Stomach (tissue), 9 donors: ENCODE data around the gene BOLA2B. TPM values are rescaled to one million over a fixed set of nuclear protein-coding genes. Genes with fewer than 3 reads are reported as not detected.
"Not testable (repeated sequence)": the region's sequence is repeated elsewhere in the genome, so short reads cannot be mapped to it uniquely, and the experiment has no call there.

Experiments used
- DNase-seq, 2 donors: peaks; one replicate each; pipeline versions ENCODE4 v3.0.0 to v3.0.0-alpha.2; 2013 to 2019
- H3K27ac ChIP-seq, 5 donors: fragments of 200-600 bp in 4 of 5; sonication (generic) in 4 of 5; one replicate each; pipeline ENCODE4 v1.5.1; 2013 to 2019; ENCODE audit warnings: mild to moderate bottlenecking in 1 of 5, moderate library complexity in 1 of 5
- H3K27me3 ChIP-seq, 3 donors: fragments of 200-600 bp; sonication (generic); one replicate each; pipeline ENCODE4 v1.5.1; 2017 to 2019; ENCODE audit warnings: mixed run types in 1 of 3
- H3K36me3 ChIP-seq, 4 donors: fragments of 200-600 bp; sonication (generic); 1 replicate in 3 of 4; 2 replicates in 1 of 4; pipeline ENCODE4 v1.5.1; 2016 to 2019
- H3K4me1 ChIP-seq, 4 donors: fragments of 200-600 bp; sonication (generic); one replicate each; pipeline ENCODE4 v1.5.1; 2016 to 2019
- H3K4me3 ChIP-seq, 4 donors: fragments of 200-600 bp; sonication (generic) in 3 of 4; one replicate each; pipeline ENCODE4 v1.5.1; 2016 to 2019; ENCODE audit warnings: mild to moderate bottlenecking in 1 of 4
- H3K9me3 ChIP-seq, 4 donors: fragments of 200-600 bp; sonication (generic); one replicate each; pipeline ENCODE4 v1.5.1; 2016 to 2019
- CTCF ChIP-seq, 7 experiments: fragments of 450-650 bp in 4 of 7; fragments of 200-600 bp in 3 of 7; sonication (generic) in 3 of 7; IDR thresholded peaks; one replicate each; pipeline ENCODE4 v1.5.1; 2016 to 2019; ENCODE audit warnings: antibody characterized with exemption in 7 of 7, control low read depth in 2 of 7, mild to moderate bottlenecking in 1 of 7
- EP300 ChIP-seq: sonication (generic); formaldehyde crosslinking; IDR thresholded peaks from one replicate; pipeline ENCODE4 v1.6.1; 2017; ENCODE audit warnings: antibody characterized with exemption
- POLR2A ChIP-seq, 4 donors: fragments of 450-650 bp; IDR thresholded peaks; one replicate each; pipeline ENCODE4 v1.6.1; 2016; ENCODE audit warnings: antibody characterized with exemption in 4 of 4, control low read depth in 2 of 4, mild to moderate bottlenecking in 1 of 4, moderate library complexity in 1 of 4
- POLR2AphosphoS5 ChIP-seq, 3 donors: sonication (generic); formaldehyde crosslinking; IDR thresholded peaks; one replicate each; pipeline ENCODE4 v1.6.1; 2016; ENCODE audit warnings: antibody characterized with exemption in 3 of 3
- WGBS, 5 donors: extraction: QIAGEN DNeasy Blood & Tissue Kit in 3 of 5; methylation state at CpG; one replicate each; pipeline versions ENCODE4 v1.1.5 to v1.1.7; 2013 to 2018; 5-methylcytosine and 5-hydroxymethylcytosine counted together
- intact Hi-C: fragments of 100-400 bp; cut with DNase I; formaldehyde crosslinking; loops from one replicate; pipeline ENCODE4 v1.15.1; 2023; ENCODE audit warnings: low total_unique reads
- polyA plus RNA-seq, 3 donors: library from polyadenylated mRNA; stranded (reverse); fragments of 200-250 nt; gene quantifications; one replicate each; pipeline ENCODE4 v1.2.3, GENCODE V29; 2013
- total RNA-seq, 5 donors: library from RNA; depleted of rRNA; stranded (reverse); fragments of >200 nt; gene quantifications; one replicate each; pipeline versions ENCODE4 v1.1.0 to v1.2.3, GENCODE V29; 2014 to 2016
- donor health status: healthy with polysubstance abuse.
- donor health status: Bipolar disorder and iron deficiency.
- donor health status: healthy.

BOLA2B gene
- total and polyA plus RNA-seq, 8 donors = 21.3 to 415 (median 281) TPM; not detected in 1

- intact Hi-C loops = no loop called here
- WGBS, 5 donors = 95 to 98% (median 96%) methylated on average over 4 of the region's 4 CpGs
- H3K4me3 ChIP-seq = no peak overlapping the region
These were observed 14.3 kb downstream of the BOLA2B start for GRCh38 chr16:30179195-30179594.

GRCh38 chr16:30176876-30177275 is 16.6 kb downstream of the BOLA2B start:
- DNase-seq, H3K4me3 ChIP-seq, H3K4me1 ChIP-seq, intact Hi-C loops, H3K36me3 ChIP-seq, H3K27ac ChIP-seq, H3K27me3 ChIP-seq, H3K9me3 ChIP-seq: not testable (repeated sequence)
- WGBS, 5 donors = 81 to 93% (median 90%) methylated on average over 6 of the region's 6 CpGs

More at GRCh38 chr16:30179195-30179594, 14.3 kb downstream of the BOLA2B start:
- H3K9me3 ChIP-seq = no peaks in the 10 kb centered on the region
- no peak for DNase-seq
- H3K36me3 ChIP-seq = no peaks in the 10 kb centered on the region
- H3K4me1 ChIP-seq = peaks cover 7 to 23% (median 16%) of the 10 kb centered on the region in 4 donors
- TF ChIP-seq CTCF (IDR thresholded peaks at IDR 0.05) (no peak), EP300 (no peak), POLR2AphosphoS5 (IDR thresholded peaks at IDR 0.05) (no peak), POLR2A (IDR thresholded peaks at IDR 0.05) (no peak)
- H3K27ac ChIP-seq = no peak overlapping the region
- no peaks in the 10 kb centered on the region for H3K27me3 ChIP-seq

- no peak overlapping the region for H3K4me3 ChIP-seq
- no peaks in the 10 kb centered on the region for H3K9me3 ChIP-seq
- TF ChIP-seq POLR2AphosphoS5 (IDR thresholded peaks at IDR 0.05) (no peak), EP300 (no peak), CTCF (IDR thresholded peaks at IDR 0.05) (no peak), POLR2A (IDR thresholded peaks at IDR 0.05) (no peak)
- no peaks in the 10 kb centered on the region for H3K4me1 ChIP-seq
- no peaks in the 10 kb centered on the region for H3K36me3 ChIP-seq
- WGBS, 5 donors = 78 to 92% (median 86%) methylated on average over 7 of the region's 7 CpGs
- no peak for DNase-seq
- no peaks in the 10 kb centered on the region for H3K27me3 ChIP-seq
- intact Hi-C loops = no loop called here
- no peak overlapping the region for H3K27ac ChIP-seq
These were observed 20.4 kb downstream of the BOLA2B start for GRCh38 chr16:30173054-30173453.

GRCh38 chr16:30170145-30170544 is 23.3 kb downstream of the BOLA2B start:
- DNase-seq, H3K9me3 ChIP-seq, intact Hi-C loops, H3K36me3 ChIP-seq, H3K27me3 ChIP-seq, H3K4me3 ChIP-seq, H3K27ac ChIP-seq: not testable (repeated sequence)
- peaks cover 0 to 13% (median 0%) of the 10 kb centered on the region in 4 donors for H3K4me1 ChIP-seq
- WGBS, 5 donors = 49 to 76% (median 60%) methylated on average over 11 to 17 of the region's 31 CpGs; no CpG with 5 or more reads in 1 of the 5 donors

GRCh38 chr16:30169416-30169815 is 24.1 kb downstream of the BOLA2B start:
- H3K36me3 ChIP-seq, DNase-seq, intact Hi-C loops, H3K27ac ChIP-seq, H3K4me3 ChIP-seq, H3K9me3 ChIP-seq, H3K27me3 ChIP-seq: not testable (repeated sequence)
- 60 to 97% (median 92%) methylated on average over 2 to 36 of the region's 38 CpGs; no CpG with 5 or more reads in 1 of the 5 donors for WGBS, 5 donors
- peaks cover 0 to 13% (median 0%) of the 10 kb centered on the region in 4 donors for H3K4me1 ChIP-seq

GRCh38 chr16:30168746-30169145 is 24.7 kb downstream of the BOLA2B start:
- H3K9me3 ChIP-seq, H3K27me3 ChIP-seq, DNase-seq, intact Hi-C loops, H3K4me3 ChIP-seq, H3K27ac ChIP-seq, H3K36me3 ChIP-seq: not testable (repeated sequence)
- H3K4me1 ChIP-seq = peaks cover 0 to 13% (median 0%) of the 10 kb centered on the region in 4 donors
- WGBS, 5 donors = 73 to 100% (median 85%) methylated on average over 1 to 15 of the region's 29 CpGs; no CpG with 5 or more reads in 2 of the 5 donors
